BLaER1 (cell line): Measurements from ENCODE around the gene CFAP53.
"Not testable (repeated sequence)": the region's sequence is repeated elsewhere in the genome, so short reads cannot be mapped to it uniquely, and the experiment has no call there.

Source experiments
- H3K27ac ChIP-seq: shearing (Covaris generic); formaldehyde crosslinking; 2 replicates; pipeline ENCODE4 v1.8.1; 2022
- H3K27me3 ChIP-seq: shearing (Covaris generic); formaldehyde crosslinking; 2 replicates; pipeline ENCODE4 v1.8.1; 2022
- H3K36me3 ChIP-seq: shearing (Covaris generic); formaldehyde crosslinking; 2 replicates; pipeline ENCODE4 v1.8.1; 2022
- H3K4me1 ChIP-seq: shearing (Covaris generic); formaldehyde crosslinking; 2 replicates; pipeline ENCODE4 v1.8.1; 2022
- H3K4me2 ChIP-seq: shearing (Covaris generic); formaldehyde crosslinking; 2 replicates; pipeline ENCODE4 v1.8.1; 2022
- H3K4me3 ChIP-seq: shearing (Covaris generic); formaldehyde crosslinking; 2 replicates; pipeline ENCODE4 v1.8.1; 2022
- H3K9ac ChIP-seq: shearing (Covaris generic); formaldehyde crosslinking; 2 replicates; pipeline ENCODE4 v1.8.1; 2022
- H3K9me3 ChIP-seq: shearing (Covaris generic); formaldehyde crosslinking; 2 replicates; pipeline ENCODE4 v1.8.1; 2022
- H4K20me1 ChIP-seq: shearing (Covaris generic); formaldehyde crosslinking; 2 replicates; pipeline ENCODE4 v1.8.1; 2022
- Cebpa-rat ChIP-seq: shearing (Covaris generic); IDR thresholded peaks from 2 replicates; pipeline ENCODE4 v1.8.1; 2022

The CFAP53 gene

DNA sequence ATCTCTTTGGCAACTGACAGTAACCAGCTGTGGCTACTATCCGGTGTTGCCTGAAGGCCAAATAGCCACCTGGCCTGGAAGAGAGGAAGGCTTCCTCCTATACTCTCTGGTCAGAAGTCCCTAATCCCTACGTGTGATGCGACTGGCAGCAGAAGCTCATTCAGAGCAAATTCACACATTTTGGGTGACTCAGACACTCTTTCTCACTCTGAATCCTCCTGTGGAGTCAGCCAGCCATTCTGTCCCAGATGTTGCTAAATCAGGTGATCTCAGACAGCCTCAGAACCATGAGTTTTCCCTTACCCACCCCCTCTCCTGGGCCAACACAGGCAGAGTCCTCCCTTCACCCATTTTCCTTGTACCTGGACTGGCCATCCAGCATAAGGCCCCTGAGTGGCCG is 34.7 kb downstream of the CFAP53 start:
- Histone ChIP-seq H4K20me1 (no peaks in the 10 kb centered on the region), H3K27me3 (no peaks in the 10 kb centered on the region), H3K4me3 (no peak overlapping the region), H3K4me2 (peak overlapping the region; percentile 60), H3K4me1 (peaks cover 32% of the 10 kb centered on the region), H3K27ac (no peak overlapping the region), H3K9me3 (no peaks in the 10 kb centered on the region), H3K9ac (no peak overlapping the region), H3K36me3 (no peaks in the 10 kb centered on the region)
- no peak for TF ChIP-seq Cebpa-rat

DNA sequence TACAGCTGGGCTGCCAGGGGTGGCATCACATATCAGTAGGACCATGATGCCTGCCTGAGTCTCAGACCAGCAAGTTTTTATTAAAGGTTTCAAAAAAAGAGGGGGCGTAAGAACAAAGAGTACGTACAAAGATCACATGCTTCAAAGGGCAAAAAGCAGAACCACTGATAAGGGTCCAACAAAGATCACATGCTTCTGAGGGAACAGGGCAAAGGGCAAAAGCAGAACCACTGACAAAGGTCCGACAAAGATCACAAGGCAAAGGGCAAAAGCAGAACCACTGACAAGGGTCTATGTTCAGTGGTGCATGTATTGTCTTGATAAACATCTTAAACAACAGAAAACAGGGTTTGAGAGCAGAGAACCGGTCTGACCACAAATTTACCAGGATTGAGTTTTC is 46.0 kb downstream of the CFAP53 start:
- not testable (repeated sequence) for H3K9ac ChIP-seq, H3K4me3 ChIP-seq, H3K27ac ChIP-seq, H3K4me1 ChIP-seq, H4K20me1 ChIP-seq, H3K4me2 ChIP-seq, H3K36me3 ChIP-seq, H3K27me3 ChIP-seq
- peaks cover 33% of the 10 kb centered on the region for H3K9me3 ChIP-seq

DNA sequence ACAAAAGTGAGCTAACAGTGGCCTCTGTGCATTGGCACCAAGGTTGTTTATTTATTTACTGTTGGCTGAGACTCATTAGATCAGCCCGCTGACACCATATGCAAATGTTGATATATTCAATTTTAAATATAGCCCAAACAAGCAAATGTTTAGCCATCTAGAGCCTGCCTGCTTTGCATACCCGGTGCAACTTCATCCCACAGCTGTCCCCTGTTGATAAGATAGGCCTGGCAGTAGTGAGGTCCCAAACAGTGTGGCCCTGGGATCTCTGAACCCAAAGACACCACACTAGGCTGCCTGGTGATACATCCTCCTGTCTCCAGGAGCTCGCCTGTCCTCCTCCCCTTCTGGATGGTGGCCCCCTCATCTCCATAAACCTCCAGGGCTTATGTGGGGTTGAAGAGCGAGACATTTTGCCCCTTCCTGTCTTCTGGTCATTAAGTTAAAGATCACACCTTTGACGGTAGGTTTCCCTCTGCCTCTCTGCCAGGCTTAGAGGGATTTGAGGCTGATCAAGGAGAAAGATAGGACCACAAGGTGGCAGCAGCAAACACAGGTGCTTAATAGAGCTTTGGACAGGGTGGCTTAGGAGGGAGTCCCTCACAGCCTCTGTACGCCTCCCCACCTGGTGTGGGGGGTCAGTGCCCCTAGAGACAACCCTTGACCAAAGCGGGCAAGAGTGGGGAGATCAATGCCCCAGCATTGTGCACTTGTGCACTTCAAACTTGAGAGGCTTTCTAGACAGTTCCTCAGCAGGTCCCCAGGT is 47.7 kb downstream of the CFAP53 start:
- H3K9me3 ChIP-seq, result peaks cover 33% of the 10 kb centered on the region
- no peak overlapping the region for H3K27ac ChIP-seq
- no peaks in the 10 kb centered on the region for H3K27me3 ChIP-seq
- no peaks in the 10 kb centered on the region for H4K20me1 ChIP-seq
- H3K4me2 ChIP-seq, result no peak overlapping the region
- H3K9ac ChIP-seq, result no peak overlapping the region
- H3K4me1 ChIP-seq, result no peaks in the 10 kb centered on the region
- TF ChIP-seq Cebpa-rat, result no peak
- no peak overlapping the region for H3K4me3 ChIP-seq
- H3K36me3 ChIP-seq, result no peaks in the 10 kb centered on the region

DNA sequence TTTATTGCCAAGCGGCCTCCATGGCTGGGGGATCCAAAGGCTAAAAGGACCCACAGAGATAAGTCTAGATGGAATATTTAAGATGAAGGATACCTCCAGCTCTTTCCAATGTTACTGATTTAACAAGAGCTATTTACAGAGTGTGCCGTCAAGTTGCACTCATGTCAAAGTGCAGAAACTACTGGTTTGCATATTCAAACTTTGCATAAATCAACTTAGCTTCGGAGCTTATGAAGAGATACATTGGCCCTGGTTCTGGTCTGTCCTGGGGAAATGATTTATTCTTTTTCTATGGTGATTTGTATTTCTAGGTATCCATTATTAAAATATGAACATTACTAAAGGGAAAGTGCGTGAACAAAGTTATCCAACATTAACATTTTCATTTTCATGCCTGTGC is 57.0 kb downstream of the CFAP53 start:
- no peak overlapping the region for H3K9ac ChIP-seq
- H4K20me1 ChIP-seq, result no peaks in the 10 kb centered on the region
- no peak overlapping the region for H3K4me3 ChIP-seq
- TF ChIP-seq Cebpa-rat, result no peak
- H3K27me3 ChIP-seq, result no peaks in the 10 kb centered on the region
- no peak overlapping the region for H3K4me2 ChIP-seq
- H3K27ac ChIP-seq, result no peak overlapping the region
- no peaks in the 10 kb centered on the region for H3K36me3 ChIP-seq
- H3K9me3 ChIP-seq, result no peaks in the 10 kb centered on the region
- H3K4me1 ChIP-seq, result no peaks in the 10 kb centered on the region

DNA sequence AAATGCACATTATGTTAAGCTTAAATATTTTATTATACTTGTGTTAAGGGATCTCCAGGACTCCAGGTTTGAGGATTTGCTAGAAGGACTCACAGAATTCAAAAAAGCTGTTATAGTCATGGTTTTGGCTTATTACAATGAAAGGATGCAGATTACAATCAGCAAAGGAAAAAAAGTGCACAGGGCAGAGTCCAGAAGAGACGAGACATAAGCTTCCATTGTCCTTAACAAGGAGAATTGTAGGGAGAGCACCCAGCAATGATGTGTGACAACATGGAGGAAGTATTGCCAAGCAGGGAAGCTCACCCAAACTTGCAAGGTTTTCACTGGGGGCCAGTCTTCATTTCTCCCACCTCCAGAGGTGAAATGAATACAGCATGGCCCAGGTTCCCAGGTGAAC is 58.6 kb downstream of the CFAP53 start:
- no peak for TF ChIP-seq Cebpa-rat
- Histone ChIP-seq H3K4me3 (no peak overlapping the region), H3K4me2 (no peak overlapping the region), H3K27ac (no peak overlapping the region), H3K36me3 (no peaks in the 10 kb centered on the region), H4K20me1 (no peaks in the 10 kb centered on the region), H3K27me3 (no peaks in the 10 kb centered on the region), H3K4me1 (no peaks in the 10 kb centered on the region), H3K9ac (no peak overlapping the region), H3K9me3 (no peaks in the 10 kb centered on the region)

DNA sequence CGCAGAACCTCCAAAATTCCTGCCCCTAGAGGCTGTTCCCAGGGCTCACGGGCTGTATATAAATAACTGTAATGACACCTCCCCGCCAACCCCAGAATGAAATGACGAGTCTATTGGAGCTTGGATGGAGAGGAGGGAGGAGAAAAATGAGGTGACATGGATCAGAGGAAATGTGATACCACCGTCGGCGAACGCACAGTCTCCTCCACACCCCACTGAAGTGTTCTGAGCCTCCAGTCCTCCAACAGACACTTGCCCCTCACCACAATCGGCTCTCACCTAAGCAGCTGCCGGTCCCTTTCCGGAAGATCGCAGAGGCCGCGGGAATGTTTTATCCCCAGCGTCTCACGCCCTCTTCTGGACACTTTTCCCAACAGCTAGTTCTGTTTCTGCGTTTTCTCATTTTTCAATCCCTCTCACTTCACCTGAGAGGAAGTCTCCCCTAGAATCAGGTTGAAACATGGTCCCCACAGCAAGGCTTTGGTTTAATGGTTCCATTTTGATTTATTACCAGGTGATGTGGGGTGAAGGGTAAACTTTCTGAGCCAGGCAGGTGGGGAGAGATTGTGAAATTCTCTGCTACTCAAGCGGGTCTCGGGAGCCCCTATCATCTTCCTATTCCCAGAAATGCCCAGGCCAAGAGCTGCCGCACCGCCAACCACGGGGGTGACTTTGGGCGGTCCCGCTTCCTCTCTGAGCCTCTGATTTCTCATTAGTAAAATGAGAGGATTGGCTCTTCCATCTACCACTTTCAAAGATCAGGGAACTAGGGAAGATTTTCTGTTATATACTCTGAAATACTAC is 62.3 kb downstream of the CFAP53 start:
- TF ChIP-seq Cebpa-rat, result no peak
- Histone ChIP-seq H4K20me1 (no peaks in the 10 kb centered on the region), H3K36me3 (no peaks in the 10 kb centered on the region), H3K4me3 (no peak overlapping the region), H3K9me3 (peaks cover 5% of the 10 kb centered on the region; the same call in 1 of the 2 replicates), H3K4me1 (no peaks in the 10 kb centered on the region), H3K27me3 (peaks cover 5% of the 10 kb centered on the region; the same call in 1 of the 2 replicates), H3K9ac (no peak overlapping the region), H3K4me2 (peak overlapping the region; percentile 16; the same call in 1 of the 2 replicates), H3K27ac (no peak overlapping the region)

GRCh38 chr18:50201476-50202018 is 64.7 kb downstream of the CFAP53 start:
- TF ChIP-seq Cebpa-rat, result no peak
- Histone ChIP-seq H3K36me3 (no peaks in the 10 kb centered on the region), H4K20me1 (no peaks in the 10 kb centered on the region), H3K27me3 (peaks cover 15% of the 10 kb centered on the region), H3K4me3 (no peak overlapping the region), H3K9ac (no peak overlapping the region), H3K4me2 (no peak overlapping the region), H3K27ac (no peak overlapping the region), H3K4me1 (no peaks in the 10 kb centered on the region), H3K9me3 (peaks cover 7% of the 10 kb centered on the region; the same call in 1 of the 2 replicates)

GRCh38 chr18:50199921-50200320 is 66.4 kb downstream of the CFAP53 start:
- H3K36me3 ChIP-seq, result no peaks in the 10 kb centered on the region
- H3K4me3 ChIP-seq, result no peak overlapping the region
- H3K27me3 ChIP-seq, result peaks cover 31% of the 10 kb centered on the region
- no peak overlapping the region for H3K4me2 ChIP-seq
- H3K9me3 ChIP-seq, result peaks cover 24% of the 10 kb centered on the region
- no peak overlapping the region for H3K9ac ChIP-seq
- no peaks in the 10 kb centered on the region for H4K20me1 ChIP-seq
- no peak overlapping the region for H3K27ac ChIP-seq
- TF ChIP-seq Cebpa-rat, result no peak
- H3K4me1 ChIP-seq, result 0 out of 2 replicates have a peak, but pooled peaks cover 5% of the 10 kb centered on the region

- H3K27me3 ChIP-seq, result peaks cover 37% of the 10 kb centered on the region
- peaks cover 29% of the 10 kb centered on the region for H3K9me3 ChIP-seq
- H3K4me3 ChIP-seq, result no peak overlapping the region
- H4K20me1 ChIP-seq, result peaks cover 3% of the 10 kb centered on the region; the same call in 1 of the 2 replicates
- H3K36me3 ChIP-seq, result no peaks in the 10 kb centered on the region
- no peak overlapping the region for H3K9ac ChIP-seq
- 0 out of 2 replicates have a peak, but pooled peaks cover 10% of the 10 kb centered on the region for H3K4me1 ChIP-seq
- no peak for TF ChIP-seq Cebpa-rat
- H3K4me2 ChIP-seq, result no peak overlapping the region
- H3K27ac ChIP-seq, result no peak overlapping the region
These were observed 66.9 kb downstream of the CFAP53 start for GRCh38 chr18:50199346-50199855.

GRCh38 chr18:50196261-50196660 is 70.0 kb downstream of the CFAP53 start:
- no peak overlapping the region for H3K4me3 ChIP-seq
- H3K4me2 ChIP-seq, result no peak overlapping the region
- H3K27me3 ChIP-seq, result peaks cover 68% of the 10 kb centered on the region
- H3K4me1 ChIP-seq, result 0 out of 2 replicates have a peak, but pooled peaks cover 10% of the 10 kb centered on the region
- no peak for TF ChIP-seq Cebpa-rat
- no peaks in the 10 kb centered on the region for H3K36me3 ChIP-seq
- H4K20me1 ChIP-seq, result peaks cover 7% of the 10 kb centered on the region; the same call in 1 of the 2 replicates
- H3K27ac ChIP-seq, result no peak overlapping the region
- no peak overlapping the region for H3K9ac ChIP-seq
- H3K9me3 ChIP-seq, result peaks cover 42% of the 10 kb centered on the region
